K562 (cell line): ENCODE measurements around the gene MYH15. TPM values are rescaled to one million over a fixed set of nuclear protein-coding genes. Genes with fewer than 3 reads are reported as not detected.

ENCODE experiments used
- ATAC-seq: fragments of 200-7000 bp; cut with Tn5 transposase; 3 replicates; pipeline ENCODE4 v1.9.1; 2020; ENCODE audit warnings: moderate library complexity
- BruUV-seq: library from RNA; stranded (reverse); fragments of 400-500 nt; replicated peaks from 2 replicates; lab custom pipeline; 2021; lab: Mats Ljungman, UMichigan
- CTCF ChIA-PET: fragments of 300-600 bp; formaldehyde crosslinking; extraction: SDS; loops from one replicate; lab custom pipeline; 2021; ENCODE audit warnings: low intra/inter-chr PET ratio; lab: Yijun Ruan, JAX
- POLR2A ChIA-PET: fragments of 300-600, 350-650 bp; sonication (Branson Sonifier 250); formaldehyde crosslinking; extraction: SDS; loops from one replicate; lab custom pipeline; 2021; ENCODE audit warnings: antibody characterized with exemption, inconsistent platforms; lab: Yijun Ruan, JAX
- DNase-seq, 4 experiments: peaks; one replicate each; pipeline versions ENCODE4 v3.0.0 to v3.0.0-alpha.2; 2011 to 2018; ENCODE audit warnings: low spot score in 3 of 4, mixed read lengths in 3 of 4; ENCODE audit errors: extremely low read depth in 1 of 4
- FAIRE-seq: peaks from 2 replicates; lab custom pipeline; 2011; peaks lifted over from hg19 to GRCh38; lab: Jason Lieb, UNC
- H2AFZ ChIP-seq: 2 replicates; pipeline ENCODE4 v1.6.0; 2011; ENCODE audit warnings: low read depth, low read length, control low read depth, inconsistent platforms
- H3K27ac ChIP-seq: fragments of 200-600 bp; 3 replicates; pipeline ENCODE4 v1.8.0; 2011; ENCODE audit warnings: low read depth, mild to moderate bottlenecking, control low read depth, inconsistent platforms, low read length, moderate library complexity, mixed read lengths; ENCODE audit errors: extremely low read depth
- H3K27me3 ChIP-seq, 2 experiments: fragments of 300-600 bp in 1 of 2; 2 replicates in 1 of 2; 3 replicates in 1 of 2; pipeline versions ENCODE4 v1.6.0 to v1.8.0; 2011; ENCODE audit warnings: inconsistent platforms in 2 of 2, low read length in 2 of 2, mild to moderate bottlenecking in 1 of 2, mixed read lengths in 1 of 2, moderate library complexity in 1 of 2; ENCODE audit not compliant: control insufficient read depth in 2 of 2, insufficient read depth in 2 of 2
- H3K36me3 ChIP-seq: fragments of 300-600 bp; 3 replicates; pipeline ENCODE4 v1.8.0; 2011; ENCODE audit warnings: mild to moderate bottlenecking, low read length, inconsistent platforms; ENCODE audit not compliant: control insufficient read depth, insufficient read depth
- H3K4me1 ChIP-seq, 2 experiments: fragments of 200-600 bp in 1 of 2; replicated peaks in 1 of 2; 2 replicates in 1 of 2; 3 replicates in 1 of 2; pipeline versions ENCODE4 v1.5.1 to v1.8.0; 2011; ENCODE audit warnings: inconsistent platforms in 2 of 2, low read length in 2 of 2, mild to moderate bottlenecking in 1 of 2, mixed read lengths in 1 of 2, moderate library complexity in 1 of 2; ENCODE audit not compliant: control insufficient read depth in 2 of 2, insufficient read depth in 2 of 2
- H3K4me2 ChIP-seq: 2 replicates; pipeline ENCODE4 v1.6.1; 2011; ENCODE audit warnings: low read length, control low read depth, inconsistent platforms, mixed read lengths; ENCODE audit not compliant: insufficient read depth
- H3K4me3 ChIP-seq: fragments of 200-600 bp; sonication (generic), shearing (Covaris generic); 2 replicates; pipeline ENCODE4 v1.5.1; 2016; ENCODE audit warnings: control low read depth, inconsistent platforms
- H3K79me2 ChIP-seq: fragments of 200-600 bp; 3 replicates; pipeline ENCODE4 v1.8.0; 2011; ENCODE audit warnings: low read length, inconsistent platforms; ENCODE audit not compliant: control insufficient read depth, insufficient read depth
- H3K9ac ChIP-seq, 2 experiments: 2 replicates each; pipeline versions ENCODE4 v1.6.0 to v1.6.1; 2011; ENCODE audit warnings: low read depth in 2 of 2, low read length in 2 of 2, control low read depth in 1 of 2, inconsistent platforms in 1 of 2, mild to moderate bottlenecking in 1 of 2, mixed read lengths in 1 of 2; ENCODE audit not compliant: insufficient read depth in 1 of 2
- H3K9me1 ChIP-seq: one replicate; pipeline ENCODE4 v1.6.0; 2011; ENCODE audit warnings: inconsistent platforms, mild to moderate bottlenecking, low read length, moderate library complexity; ENCODE audit not compliant: control insufficient read depth, insufficient read depth
- H3K9me3 ChIP-seq: replicated peaks from 2 replicates; pipeline ENCODE4 v1.5.1; 2011; ENCODE audit warnings: low read depth, low read length, inconsistent platforms; ENCODE audit not compliant: control insufficient read depth, insufficient read depth
- H4K20me1 ChIP-seq: replicated peaks from 2 replicates; pipeline ENCODE4 v1.6.1; 2011; ENCODE audit warnings: low read length, inconsistent platforms, mixed read lengths; ENCODE audit not compliant: control insufficient read depth, insufficient read depth
- RFX1 ChIP-seq: fragments of 450-650 bp; IDR thresholded peaks from 2 replicates; pipeline ENCODE4 v1.6.1; 2016; ENCODE audit warnings: mild to moderate bottlenecking, moderate library complexity
- TAF1 ChIP-seq: IDR thresholded peaks from 2 replicates; pipeline ENCODE4 v1.6.1; 2011; ENCODE audit warnings: mild to moderate bottlenecking, low read length, moderate library complexity; ENCODE audit not compliant: insufficient read depth, control insufficient read depth, severe bottlenecking; ENCODE audit errors: extremely low read depth
- WGBS: fragments of 100-300 bp; shearing (Covaris generic); methylation state at CpG from one replicate; pipeline ENCODE4 v1.1.6; 2016; ENCODE audit warnings: low coverage, mixed read lengths; ENCODE audit not compliant: insufficient coverage; ENCODE audit errors: missing lambda C conversion rate; 5-methylcytosine and 5-hydroxymethylcytosine counted together
- in situ Hi-C: fragments of 300-500 bp; cut with MboI; formaldehyde crosslinking; loops from 4 replicates; pipeline ENCODE4 v1.15.0; 2018; ENCODE audit warnings: inconsistent platforms, mixed read lengths
- intact Hi-C: fragments of 100-400 bp; cut with micrococcal nuclease; formaldehyde crosslinking; loops from 2 replicates; pipeline ENCODE4 v1.14.2; 2022
- polyA plus RNA-seq, 8 experiments: library from polyadenylated mRNA; depleted of rRNA in 4 of 8; stranded (reverse) in 5 of 8; unstranded in 3 of 8; fragments of >200 nt; fragmentation: Nextera tagmentation in 2 of 8; fragmentation: Illumina TruSeq in 1 of 8; extraction: Ambion mirVana in 2 of 8; extraction: Trizol in 1 of 8; gene quantifications; 2 replicates each; pipeline versions ENCODE4 v1.2.1 to v1.2.3, GENCODE V29; 2011 to 2014; ENCODE audit warnings: inconsistent platforms in 1 of 8, missing spikeins in 1 of 8
- total RNA-seq, 7 experiments: library from RNA; depleted of rRNA in 6 of 7; stranded (reverse); fragments of >200 nt in 6 of 7; fragmentation: Illumina TruSeq in 2 of 7; extraction: Trizol in 2 of 7; gene quantifications; 2 replicates each; pipeline versions ENCODE4 v1.2.1 to v1.2.3, GENCODE V29; 2011 to 2021; ENCODE audit warnings: low replicate concordance in 1 of 7
- TF ChIP-seq, protein P1 (sequence below): sonication (generic); formaldehyde crosslinking; IDR thresholded peaks from 2 replicates; pipeline ENCODE4 v1.9.0; 2022; ENCODE audit warnings: mild to moderate bottlenecking, missing genetic modification reagents

The MYH15 gene
- total and polyA plus RNA-seq, 9 of the 15 experiments (the other 6 are each of a cell fraction or from before 2014, with no cell fraction given), result 0.03 to 0.29 (median 0.12) TPM

DNA sequence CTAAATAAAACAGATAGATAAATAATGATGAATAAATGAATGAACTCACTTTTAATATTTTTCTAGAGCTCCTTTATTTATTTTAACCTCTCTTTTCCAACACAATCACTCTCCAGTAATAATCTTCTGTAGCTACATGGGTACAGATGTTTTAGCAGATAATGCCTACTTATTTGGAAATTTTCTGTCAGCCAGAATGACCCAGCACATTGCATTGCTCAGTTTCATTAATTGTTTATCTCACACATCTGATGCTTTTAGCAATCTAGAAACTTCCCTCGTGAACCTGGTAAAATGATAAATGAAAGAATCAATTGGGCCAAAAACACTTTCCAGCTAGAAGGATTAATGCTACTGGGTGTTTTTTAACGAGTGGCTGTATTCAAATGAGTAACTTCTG, 14.9 kb upstream of the MYH15 start:
- FAIRE-seq (no peak), DNase-seq (no peak), ATAC-seq (no peak)
- POLR2A ChIA-PET, result interaction anchor here (1.5 kb wide), 1 partner anchor 12 kb away, joined by 4 read pairs; no protein-coding TSS in a partner anchor
- intact Hi-C loops, result no loop called here
- no peaks in the 10 kb centered on the region for H3K27me3 ChIP-seq
- WGBS, result 0% methylated on average over 2 of the region's 2 CpGs
- no peaks in the 10 kb centered on the region for H3K9me3 ChIP-seq
- no peaks in the 10 kb centered on the region for H4K20me1 ChIP-seq
- no peaks in the 10 kb centered on the region for H3K36me3 ChIP-seq
- no peak overlapping the region for H3K27ac ChIP-seq
- no peak overlapping the region for H3K9ac ChIP-seq
- CTCF ChIA-PET, result no interaction called here
- TF ChIP-seq, protein P1, sequence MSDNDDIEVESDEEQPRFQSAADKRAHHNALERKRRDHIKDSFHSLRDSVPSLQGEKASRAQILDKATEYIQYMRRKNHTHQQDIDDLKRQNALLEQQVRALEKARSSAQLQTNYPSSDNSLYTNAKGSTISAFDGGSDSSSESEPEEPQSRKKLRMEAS (CRISPR knock-in tag), result no peak
- in situ Hi-C loops, result no loop called here
- H2AFZ ChIP-seq, result no peak overlapping the region
- H3K4me1 ChIP-seq, result no peaks in the 10 kb centered on the region
- H3K9me1 ChIP-seq, result no peaks in the 10 kb centered on the region
- H3K4me2 ChIP-seq, result no peak overlapping the region
- BruUV-seq, result no TSS peak
- H3K79me2 ChIP-seq, result no peaks in the 10 kb centered on the region
- no peak overlapping the region for H3K4me3 ChIP-seq

DNA sequence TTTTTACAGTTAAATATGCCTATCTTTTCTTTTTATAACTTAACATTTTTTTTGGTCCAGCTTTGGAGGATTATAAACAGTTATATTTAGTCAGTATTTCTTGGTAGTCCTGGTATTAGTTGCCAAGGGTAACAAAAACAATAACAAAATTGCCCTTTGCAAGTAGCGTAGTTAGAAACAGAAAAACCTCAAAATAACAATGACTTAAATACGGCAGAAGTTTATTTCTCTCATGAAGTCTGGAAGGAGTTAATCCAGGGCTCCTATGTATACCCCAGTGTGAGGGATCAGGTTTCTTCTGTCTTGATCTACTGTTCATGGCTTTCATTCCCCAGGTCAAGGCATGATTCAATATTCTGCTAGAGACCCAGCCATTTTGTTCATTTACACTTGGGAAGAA, 14.1 kb upstream of the MYH15 start:
- Histone ChIP-seq H3K9ac (no peak overlapping the region), H4K20me1 (no peaks in the 10 kb centered on the region), H3K4me3 (no peak overlapping the region), H3K79me2 (no peaks in the 10 kb centered on the region), H3K9me3 (no peaks in the 10 kb centered on the region), H3K4me2 (no peak overlapping the region), H3K4me1 (no peaks in the 10 kb centered on the region), H3K36me3 (no peaks in the 10 kb centered on the region), H3K27me3 (no peaks in the 10 kb centered on the region), H2AFZ (no peak overlapping the region), H3K27ac (no peak overlapping the region), H3K9me1 (no peaks in the 10 kb centered on the region)
- BruUV-seq, result no TSS peak
- ChIA-PET CTCF (no interaction called here), POLR2A (interaction anchor here (1.5 kb wide), 1 partner anchor 13 kb away, joined by 4 read pairs; no protein-coding TSS in a partner anchor)
- in situ Hi-C loops, result no loop called here
- TF ChIP-seq TAF1 (no peak), RFX1 (peak; percentile 11; the same call in 1 of the 2 replicates)
- DNase-seq, result no peak
- WGBS, result 0% methylated on average over 1 of the region's 2 CpGs
- intact Hi-C loops, result no loop called here
- ATAC-seq, result no peak
- no peak for FAIRE-seq
